ENCODE measurements around the gene PCSK2. TPM values are rescaled to one million over a fixed set of nuclear protein-coding genes. Genes with fewer than 3 reads are reported as not detected.

PCSK2 gene
- total and polyA plus RNA-seq, 2 of the 8 experiments (the other 6 are each of a cell fraction or from before 2014, with no cell fraction given): 1.9 to 4.2 TPM

GRCh38 chr20:17210983-17211382 is 15.9 kb upstream of the PCSK2 start:
- no peak overlapping the region for H2BK12ac ChIP-seq (ENCODE audit: low read depth, low read length)
- no peak overlapping the region for H2BK5ac ChIP-seq (ENCODE audit: low read depth, low read length)
- no peaks in the 10 kb centered on the region for H4K20me1 ChIP-seq (replicated peaks in 1 of 2; ENCODE audit: control insufficient read depth in 1 of 2, insufficient read depth in 2 of 2, low read length in 2 of 2)
- H3K27me3 ChIP-seq (replicated peaks in 1 of 4; ENCODE audit: control insufficient read depth in 3 of 4, extremely low read depth in 1 of 4, insufficient read depth in 3 of 4, low read length in 3 of 4): no peaks in the 10 kb centered on the region
- H4K8ac ChIP-seq (ENCODE audit: extremely low read depth, insufficient read depth, low read length): no peak overlapping the region
- no peak overlapping the region for H2AFZ ChIP-seq (ENCODE audit: low read length)
- no peak overlapping the region for H2BK20ac ChIP-seq (ENCODE audit: low read length)
- no peak overlapping the region for H3K56ac ChIP-seq (replicated peaks; ENCODE audit: insufficient read length, low read depth, low read length)
- H2BK120ac ChIP-seq (replicated peaks; ENCODE audit: low read depth, low read length): no peak overlapping the region
- no peak for TF ChIP-seq KDM5A (IDR thresholded peaks at IDR 0.05; ENCODE audit: low read length)
- peak; percentile 38; the same call in 1 of the 2 replicates for TF ChIP-seq KDM1A (IDR thresholded peaks at IDR 0.05; ENCODE audit: borderline replicate concordance, low read length)
- TF ChIP-seq POU5F1 (IDR thresholded peaks at IDR 0.05; ENCODE audit: low read depth, low read length): no peak
- H4K91ac ChIP-seq (replicated peaks; ENCODE audit: insufficient read length, low read length): no peak overlapping the region
- H3K9ac ChIP-seq (replicated peaks in 1 of 4; ENCODE audit: extremely low read depth in 1 of 4, low read depth in 3 of 4, low read length in 3 of 4): no peak overlapping the region
- H3K79me2 ChIP-seq (ENCODE audit: control insufficient read depth in 1 of 2, insufficient read depth in 2 of 2, low read length in 2 of 2): no peaks in the 10 kb centered on the region
- no peaks in the 10 kb centered on the region for H3K4me1 ChIP-seq (replicated peaks in 1 of 4; ENCODE audit: control insufficient read depth in 3 of 4, insufficient read depth in 4 of 4, low read length in 3 of 4)
- POLR2A ChIA-PET (ENCODE audit: partially characterized antibody): no interaction called here
- no peak overlapping the region for H2BK15ac ChIP-seq (ENCODE audit: low read length)
- FAIRE-seq (no peak), DNase-seq (ENCODE audit: low read depth in 1 of 2, low spot score in 2 of 2) (no peak)
- no peak overlapping the region for H3K27ac ChIP-seq (ENCODE audit: low read depth, low read length)
- no peak overlapping the region for H2AK5ac ChIP-seq (ENCODE audit: low read depth, low read length)
- H3K18ac ChIP-seq (ENCODE audit: extremely low read depth, low read length): no peak overlapping the region
- no peak overlapping the region for H3K4me2 ChIP-seq (ENCODE audit: insufficient read depth in 1 of 2, low read depth in 2 of 2, low read length in 2 of 2)
- H4K5ac ChIP-seq (ENCODE audit: insufficient read length, low read depth, low read length): no peak overlapping the region
- no peak overlapping the region for H3K4me3 ChIP-seq (ENCODE audit: extremely low read depth in 1 of 4, insufficient read depth in 2 of 4, low read depth in 3 of 4, low read length in 4 of 4)
- H3K23ac ChIP-seq (ENCODE audit: insufficient read length): no peak overlapping the region
- H3K36me3 ChIP-seq (ENCODE audit: control insufficient read depth in 2 of 4, insufficient read depth in 4 of 4, low read length in 3 of 4): no peaks in the 10 kb centered on the region
- H3K23me2 ChIP-seq (ENCODE audit: low read depth, low read length): no peaks in the 10 kb centered on the region
- H3K14ac ChIP-seq (ENCODE audit: insufficient read length): no peak overlapping the region
- no peaks in the 10 kb centered on the region for H3K9me3 ChIP-seq (ENCODE audit: insufficient read depth in 2 of 2, low read depth in 1 of 2, low read length in 1 of 2)
- CTCF ChIA-PET (ENCODE audit: partially characterized antibody): interaction anchor here (0.8 kb wide), 1 partner anchor 9 kb away, joined by 3 read pairs; no protein-coding TSS in a partner anchor
- no peak overlapping the region for H3K4ac ChIP-seq (replicated peaks; ENCODE audit: insufficient read length, low read depth, low read length)
- H3K79me1 ChIP-seq (ENCODE audit: low read depth, low read length): no peaks in the 10 kb centered on the region
- 92% methylated on average over 2 of the region's 2 CpGs; no CpG with 5 or more reads in 1 of the 2 experiments for WGBS, 2 experiments (ENCODE audit: extremely low coverage in 1 of 2, insufficient coverage in 1 of 2, insufficient read length in 1 of 2, insufficient replicate concordance in 2 of 2, low coverage in 1 of 2, low lambda C conversion rate in 2 of 2, missing lambda C conversion rate in 1 of 2)

All from H1 (cell line).